T-helper 17 cell (primary cell): ENCODE measurements around the gene OSBPL1A. TPM values are rescaled to one million over a fixed set of nuclear protein-coding genes. Genes with fewer than 3 reads are reported as not detected.

ENCODE experiments used
- ATAC-seq: fragments of 150-1000 bp; cut with Tn5 transposase; 2 replicates; pipeline ENCODE4 v1.10.0; 2021; ENCODE audit warnings: mild to moderate bottlenecking, moderate library complexity
- DNase-seq, 3 donors: peaks; one replicate each; pipeline versions ENCODE4 v3.0.0 to v3.0.0-alpha.2; 2020 to 2021
- H3K9me3 ChIP-seq: one replicate; pipeline ENCODE4 v1.7.0; 2013; ENCODE audit warnings: low read length, mild to moderate bottlenecking; ENCODE audit not compliant: control insufficient read depth, poor library complexity, severe bottlenecking
- H3K27ac Mint-ChIP-seq: one replicate; pipeline ENCODE4 v1.8.0; 2022; ENCODE audit warnings: mild to moderate bottlenecking, moderate library complexity, mixed read lengths
- H3K27me3 Mint-ChIP-seq: one replicate; pipeline ENCODE4 v1.8.0; 2022; ENCODE audit warnings: mixed read lengths
- H3K36me3 Mint-ChIP-seq: one replicate; pipeline ENCODE4 v1.8.0; 2022; ENCODE audit warnings: low read depth, mixed read lengths
- H3K4me1 Mint-ChIP-seq: one replicate; pipeline ENCODE4 v1.8.0; 2022; ENCODE audit warnings: mild to moderate bottlenecking, mixed read lengths
- H3K4me3 Mint-ChIP-seq: one replicate; pipeline ENCODE4 v1.8.0; 2022; ENCODE audit warnings: mild to moderate bottlenecking, moderate library complexity, mixed read lengths
- total RNA-seq, 4 donors: library from RNA in 2 of 4; stranded (reverse) in 2 of 4; gene quantifications; one replicate each; pipeline ENCODE4 v1.2.3 and lab custom pipeline; 2022 to 2026

The OSBPL1A gene
- total RNA-seq, 2 donors from 2014 or later: 6.8 to 7.1 TPM

DNA sequence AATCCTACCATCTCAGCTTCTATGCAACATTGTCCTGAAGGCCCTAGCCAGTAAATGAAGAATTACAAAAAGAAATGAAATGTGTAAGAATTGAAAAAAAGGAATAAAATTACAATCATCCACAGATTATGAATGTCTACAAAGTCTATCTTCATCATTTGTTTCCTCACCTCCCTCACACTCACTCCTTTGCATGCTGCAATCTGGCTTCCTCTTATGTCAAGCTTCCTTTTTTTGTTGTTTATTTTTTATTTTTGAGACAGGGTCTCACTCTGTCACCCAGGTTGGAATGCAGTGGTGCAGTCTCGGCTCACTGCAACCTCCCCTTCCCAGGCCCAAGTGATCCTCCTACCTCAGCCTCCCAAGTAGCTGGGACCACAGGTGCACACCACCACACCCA, 129.7 kb downstream of the OSBPL1A start:
- DNase-seq (no peak), ATAC-seq (no peak)
- Mint-ChIP-seq H3K4me1 (peaks cover 8% of the 10 kb centered on the region), H3K36me3 (peaks cover 3% of the 10 kb centered on the region), H3K27ac (no peak overlapping the region), H3K4me3 (no peak overlapping the region), H3K27me3 (peaks cover 17% of the 10 kb centered on the region)
- H3K9me3 ChIP-seq: no peaks in the 10 kb centered on the region

DNA sequence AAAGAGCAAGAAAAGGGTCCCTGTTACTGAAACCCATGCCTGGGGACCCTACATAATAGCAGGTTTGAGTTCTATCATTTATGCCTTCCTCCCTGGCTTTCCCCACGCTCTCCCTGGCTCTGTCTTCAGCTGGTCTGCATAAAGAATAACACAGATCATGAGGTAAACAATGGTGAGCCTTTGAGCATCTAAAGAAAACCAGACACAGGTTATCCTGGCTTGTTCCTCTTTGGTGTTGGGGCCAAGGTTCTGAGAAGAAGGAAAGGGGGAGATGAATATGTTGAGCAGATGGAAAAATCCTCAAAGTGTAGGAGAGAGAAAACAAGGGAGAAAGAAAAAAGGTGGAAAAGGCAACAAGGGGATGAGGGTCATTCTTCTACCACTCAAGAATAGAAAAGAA, 131.5 kb downstream of the OSBPL1A start:
- Mint-ChIP-seq H3K4me1 (peaks cover 5% of the 10 kb centered on the region), H3K36me3 (peaks cover 3% of the 10 kb centered on the region), H3K4me3 (no peak overlapping the region), H3K27ac (no peak overlapping the region), H3K27me3 (peaks cover 7% of the 10 kb centered on the region)
- DNase-seq (no peak), ATAC-seq (no peak)
- no peaks in the 10 kb centered on the region for H3K9me3 ChIP-seq

DNA sequence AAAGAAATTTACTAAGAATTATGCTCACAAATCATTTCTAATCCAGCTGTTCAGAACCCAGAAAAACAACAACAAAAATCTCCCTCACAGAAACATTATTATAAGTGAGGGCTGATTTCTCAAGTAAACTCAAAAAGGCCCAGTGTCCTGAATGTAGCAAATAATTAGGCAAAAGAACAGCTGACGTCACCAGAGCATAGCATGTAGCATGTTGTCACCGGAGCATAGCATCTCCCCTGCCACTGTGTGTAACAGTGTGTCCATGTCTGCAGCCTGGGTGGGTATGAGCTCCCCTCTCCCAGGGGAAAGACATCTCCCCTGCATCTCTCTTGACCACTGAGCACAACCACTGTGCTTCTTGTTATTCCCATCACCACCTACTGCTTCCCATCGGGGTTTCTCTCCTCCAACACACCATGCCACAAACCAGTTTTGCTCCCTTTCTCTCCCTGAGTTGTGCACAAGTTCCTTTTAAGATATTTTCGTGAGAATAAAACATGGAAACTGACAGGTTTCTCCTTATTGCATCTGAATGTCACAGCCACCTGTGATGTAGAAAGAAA, 132.0 kb downstream of the OSBPL1A start:
- H3K9me3 ChIP-seq: no peaks in the 10 kb centered on the region
- no peak overlapping the region for H3K4me3 Mint-ChIP-seq
- peaks cover 3% of the 10 kb centered on the region for H3K36me3 Mint-ChIP-seq
- DNase-seq (no peak), ATAC-seq (no peak)
- H3K4me1 Mint-ChIP-seq: peaks cover 2% of the 10 kb centered on the region
- H3K27me3 Mint-ChIP-seq: peaks cover 2% of the 10 kb centered on the region
- H3K27ac Mint-ChIP-seq: no peak overlapping the region

DNA sequence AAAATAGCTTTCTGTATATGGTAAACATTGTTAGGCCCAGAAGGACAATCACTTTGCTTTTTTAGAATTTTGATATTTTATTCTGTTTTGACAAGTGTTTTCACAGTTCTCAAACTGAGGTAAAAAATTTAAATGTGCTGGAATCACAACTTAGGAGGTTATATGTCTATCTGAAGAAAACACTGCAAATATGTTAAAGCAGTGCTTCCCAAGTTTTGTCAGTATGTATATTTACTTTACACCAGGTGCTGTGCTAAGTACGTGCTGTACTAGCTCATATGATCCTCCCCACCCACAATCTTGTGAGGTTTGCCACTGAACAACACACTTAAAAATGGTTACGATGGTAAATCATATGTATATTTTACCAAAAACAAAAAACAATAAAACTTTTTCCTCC, 134.6 kb downstream of the OSBPL1A start:
- ATAC-seq: no peak
- H3K36me3 Mint-ChIP-seq: peaks cover 3% of the 10 kb centered on the region
- H3K27ac Mint-ChIP-seq: no peak overlapping the region
- no peak for DNase-seq
- peaks cover 2% of the 10 kb centered on the region for H3K4me1 Mint-ChIP-seq
- H3K27me3 Mint-ChIP-seq: no peaks in the 10 kb centered on the region
- H3K4me3 Mint-ChIP-seq: no peak overlapping the region
- no peaks in the 10 kb centered on the region for H3K9me3 ChIP-seq

DNA sequence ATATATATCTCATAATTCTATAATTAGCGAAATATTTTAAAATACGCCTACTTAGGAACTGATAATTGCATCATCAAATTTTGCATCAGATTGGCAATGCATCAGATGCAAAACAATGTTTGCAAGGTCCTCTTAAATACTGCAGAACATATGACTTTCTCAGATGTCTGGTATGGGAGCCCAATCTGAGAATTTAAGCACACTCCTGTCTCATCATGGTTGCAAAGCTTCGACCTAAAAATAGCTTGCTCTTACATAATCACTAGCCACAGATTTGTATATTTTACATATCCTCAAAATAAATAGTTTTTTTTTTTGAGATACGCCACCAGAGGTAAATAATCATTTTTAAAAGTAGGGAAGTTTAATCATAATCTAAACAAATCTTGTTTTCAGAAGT, 135.5 kb downstream of the OSBPL1A start:
- Mint-ChIP-seq H3K4me3 (no peak overlapping the region), H3K36me3 (peaks cover 3% of the 10 kb centered on the region), H3K27me3 (no peaks in the 10 kb centered on the region), H3K4me1 (peaks cover 2% of the 10 kb centered on the region), H3K27ac (no peak overlapping the region)
- no peak for DNase-seq
- no peaks in the 10 kb centered on the region for H3K9me3 ChIP-seq
- no peak for ATAC-seq

DNA sequence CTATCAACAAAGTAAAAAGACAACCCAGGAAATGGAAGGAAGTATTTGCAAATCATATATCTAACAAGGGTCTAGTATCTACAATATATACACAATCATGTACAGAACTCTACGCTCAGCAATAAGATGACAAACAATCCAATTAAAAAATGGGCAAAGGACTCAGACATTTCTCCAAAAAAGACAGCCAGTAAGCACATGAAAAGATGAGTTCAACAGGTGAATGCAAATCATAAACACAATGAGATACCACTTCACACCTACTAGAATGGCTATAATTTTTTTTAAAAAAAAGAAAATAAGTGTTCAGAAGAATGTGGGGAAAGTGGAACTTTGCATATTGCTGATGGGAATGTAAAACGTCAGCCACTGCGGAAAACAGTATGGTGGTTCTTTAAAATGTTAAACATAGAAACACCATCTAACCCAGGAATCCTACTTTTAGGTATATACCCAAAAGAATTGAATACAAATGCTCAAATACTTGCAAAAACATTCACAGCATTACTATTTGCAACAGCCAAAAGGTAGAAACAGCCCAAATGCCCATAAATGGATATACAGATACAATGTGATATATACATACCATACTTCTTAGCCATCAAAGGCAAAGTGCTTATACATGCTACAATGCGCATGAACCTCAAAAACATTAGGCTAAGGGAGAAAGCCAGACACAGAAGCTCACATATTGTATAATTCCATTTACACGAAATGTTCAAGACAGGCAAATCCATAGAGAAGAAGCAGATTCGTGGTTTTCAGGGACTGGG, 137.6 kb downstream of the OSBPL1A start:
- Mint-ChIP-seq H3K4me1 (peaks cover 2% of the 10 kb centered on the region), H3K4me3 (no peak overlapping the region), H3K36me3 (no peaks in the 10 kb centered on the region), H3K27ac (no peak overlapping the region), H3K27me3 (no peaks in the 10 kb centered on the region)
- no peaks in the 10 kb centered on the region for H3K9me3 ChIP-seq
- ATAC-seq (no peak), DNase-seq (no peak)

DNA sequence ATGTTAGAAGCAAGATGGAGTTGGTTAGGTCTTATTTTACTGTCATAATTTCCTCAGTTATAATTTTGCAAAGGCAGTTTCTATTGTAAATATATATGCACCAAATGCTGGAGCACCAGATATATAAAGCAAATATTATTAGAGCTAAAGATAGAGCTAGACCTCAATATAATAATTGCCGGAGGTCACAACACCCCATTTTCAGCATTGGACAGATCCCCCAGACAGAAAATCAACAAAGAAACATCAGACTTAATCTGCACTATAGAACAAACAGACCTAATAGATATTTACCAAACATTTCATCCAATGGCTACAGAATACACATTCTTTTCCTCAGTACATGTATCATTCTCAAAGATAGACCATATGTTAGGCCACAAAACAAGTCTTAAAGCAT, 143.6 kb downstream of the OSBPL1A start:
- Mint-ChIP-seq H3K36me3 (peaks cover 5% of the 10 kb centered on the region), H3K4me3 (no peak overlapping the region), H3K27ac (no peak overlapping the region), H3K27me3 (no peaks in the 10 kb centered on the region), H3K4me1 (no peaks in the 10 kb centered on the region)
- no peaks in the 10 kb centered on the region for H3K9me3 ChIP-seq
- DNase-seq (no peak), ATAC-seq (no peak)

DNA sequence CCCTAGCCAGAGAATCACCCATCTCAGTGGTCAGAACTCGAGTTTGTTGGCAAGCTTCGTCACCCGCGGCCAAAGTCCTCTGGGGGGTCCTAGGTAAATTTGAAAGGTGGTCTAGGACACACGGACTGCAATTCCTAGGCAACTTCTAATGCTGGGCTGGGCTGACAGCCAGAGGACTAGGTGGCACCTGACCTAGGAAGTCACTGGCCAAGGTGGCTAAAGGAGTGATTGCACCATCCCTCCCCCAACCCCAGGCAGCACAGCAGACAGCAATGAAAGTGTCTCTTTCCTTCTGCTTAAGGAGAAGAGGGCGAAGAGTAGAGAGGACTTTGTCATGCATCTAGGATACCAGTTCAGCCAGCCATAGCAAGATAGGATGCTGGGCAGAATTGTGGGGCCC, 147.9 kb downstream of the OSBPL1A start:
- Mint-ChIP-seq H3K27me3 (no peaks in the 10 kb centered on the region), H3K4me1 (no peaks in the 10 kb centered on the region), H3K27ac (no peak overlapping the region), H3K36me3 (peaks cover 9% of the 10 kb centered on the region), H3K4me3 (no peak overlapping the region)
- DNase-seq (no peak), ATAC-seq (no peak)
- H3K9me3 ChIP-seq: no peaks in the 10 kb centered on the region

DNA sequence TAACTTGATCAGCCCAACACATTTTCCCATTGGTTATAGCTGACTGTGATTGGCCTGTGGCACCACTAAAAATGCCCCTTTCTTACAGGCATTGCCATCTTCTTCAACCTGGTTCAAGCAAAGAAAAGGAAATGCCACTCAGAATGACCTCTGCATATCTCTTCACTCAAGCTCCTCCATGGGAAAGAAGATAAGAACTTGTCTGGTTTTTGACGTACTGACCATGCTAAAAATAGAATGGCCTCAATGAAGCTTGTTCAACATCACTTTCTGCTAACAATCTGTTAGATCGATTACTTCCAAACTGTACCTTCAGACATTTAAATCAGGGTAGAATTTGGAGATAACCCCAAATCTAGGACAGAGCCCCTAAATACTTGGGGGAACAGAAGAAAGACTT, 149.3 kb downstream of the OSBPL1A start:
- Mint-ChIP-seq H3K27me3 (no peaks in the 10 kb centered on the region), H3K4me1 (no peaks in the 10 kb centered on the region)
- no peak for ATAC-seq

DNA sequence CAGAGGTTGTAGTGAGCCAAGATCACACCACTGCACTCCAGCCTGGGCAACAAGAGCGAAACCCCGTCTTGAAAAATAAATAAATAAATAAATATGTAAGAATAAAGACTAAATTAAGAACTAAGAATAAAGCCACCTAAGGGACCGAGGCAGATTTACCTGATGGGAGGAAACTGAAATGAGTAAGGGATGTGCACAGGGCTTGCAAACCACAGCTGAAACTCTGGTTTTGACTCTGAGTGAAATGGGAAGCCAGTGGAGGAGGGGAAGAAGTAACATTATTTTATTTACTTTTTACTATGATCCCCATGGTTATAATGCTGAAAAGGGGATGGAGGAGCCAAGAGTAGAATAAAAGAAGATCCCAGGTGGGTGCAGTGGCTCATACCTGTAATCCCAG, 151.5 kb downstream of the OSBPL1A start:
- H3K4me1 Mint-ChIP-seq: no peaks in the 10 kb centered on the region
- H3K27me3 Mint-ChIP-seq: no peaks in the 10 kb centered on the region
- ATAC-seq: no peak

More for the DNA sequence above, 149.3 kb downstream of the OSBPL1A start:
- Mint-ChIP-seq H3K4me3 (no peak overlapping the region), H3K36me3 (peaks cover 9% of the 10 kb centered on the region), H3K27ac (no peak overlapping the region)
- H3K9me3 ChIP-seq: no peaks in the 10 kb centered on the region
- DNase-seq: no peak

DNA sequence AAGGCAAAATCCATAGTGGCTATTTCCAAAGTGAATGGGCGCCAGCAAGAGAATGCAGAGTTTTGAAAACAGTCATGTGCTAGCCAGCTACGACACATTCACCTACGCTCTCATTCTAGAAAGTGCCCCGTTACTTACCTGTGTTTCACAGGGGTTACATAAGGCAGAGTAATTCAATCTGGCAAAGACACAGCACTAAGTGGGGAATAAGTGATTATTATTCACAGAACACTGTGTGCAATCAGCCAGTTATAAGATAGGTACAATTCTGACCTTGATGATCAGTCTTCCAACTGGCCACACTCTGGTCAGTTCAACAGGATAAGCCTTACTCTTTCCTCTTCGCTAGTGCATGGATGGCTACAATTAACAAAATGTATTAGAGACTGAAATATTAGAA, 152.9 kb downstream of the OSBPL1A start:
- Mint-ChIP-seq H3K27me3 (no peaks in the 10 kb centered on the region), H3K4me3 (no peak overlapping the region), H3K36me3 (peaks cover 4% of the 10 kb centered on the region), H3K27ac (no peak overlapping the region), H3K4me1 (no peaks in the 10 kb centered on the region)
- H3K9me3 ChIP-seq: no peaks in the 10 kb centered on the region
- DNase-seq: no peak
- no peak for ATAC-seq

More for the DNA sequence above, 151.5 kb downstream of the OSBPL1A start:
- no peaks in the 10 kb centered on the region for H3K9me3 ChIP-seq
- DNase-seq: no peak
- H3K27ac Mint-ChIP-seq: no peak overlapping the region
- H3K36me3 Mint-ChIP-seq: peaks cover 5% of the 10 kb centered on the region
- no peak overlapping the region for H3K4me3 Mint-ChIP-seq

DNA sequence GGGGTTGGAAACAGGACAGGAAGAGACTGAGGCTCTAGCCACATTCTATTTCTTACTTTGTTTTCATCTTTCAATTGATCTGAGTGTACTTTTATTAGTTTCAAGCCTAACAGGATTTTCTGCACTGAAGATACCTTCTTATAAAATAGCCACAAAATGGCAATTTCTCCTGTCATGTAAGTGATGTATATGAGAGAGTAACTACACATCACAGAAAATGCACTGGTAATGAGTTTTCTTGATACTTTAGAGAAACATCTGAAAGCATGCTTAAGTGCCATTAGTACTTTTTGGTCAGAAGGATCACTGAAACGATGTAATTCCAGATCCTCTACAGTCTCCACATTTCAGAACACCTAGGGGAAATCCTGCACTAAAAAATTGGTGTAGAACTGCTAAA, 153.9 kb downstream of the OSBPL1A start:
- Mint-ChIP-seq H3K4me1 (no peaks in the 10 kb centered on the region), H3K4me3 (no peak overlapping the region), H3K27me3 (no peaks in the 10 kb centered on the region), H3K36me3 (peaks cover 4% of the 10 kb centered on the region), H3K27ac (no peak overlapping the region)
- H3K9me3 ChIP-seq: no peaks in the 10 kb centered on the region
- DNase-seq (no peak), ATAC-seq (no peak)

DNA sequence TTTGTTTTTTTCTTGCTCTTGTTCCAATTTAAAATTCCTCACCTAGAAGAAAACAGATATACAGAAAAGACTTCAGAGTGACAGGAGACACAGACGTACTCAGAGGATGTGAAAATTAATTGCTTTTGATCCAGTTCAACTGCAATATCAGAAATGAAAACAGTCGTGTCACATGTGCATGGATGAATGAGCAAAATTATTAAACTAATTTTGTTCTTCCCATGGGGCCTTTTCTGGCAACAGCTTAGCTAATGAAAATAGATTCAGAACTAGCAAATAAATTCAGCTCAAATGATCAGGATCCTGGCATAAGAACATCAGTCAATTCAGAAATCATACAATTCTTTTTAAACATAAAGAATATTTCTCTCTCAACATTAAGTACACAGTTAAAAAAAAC, 158.3 kb downstream of the OSBPL1A start:
- H3K4me3 Mint-ChIP-seq: no peak overlapping the region
- no peaks in the 10 kb centered on the region for H3K9me3 ChIP-seq
- H3K4me1 Mint-ChIP-seq: peaks cover 2% of the 10 kb centered on the region
- no peaks in the 10 kb centered on the region for H3K27me3 Mint-ChIP-seq
- ATAC-seq (no peak), DNase-seq (no peak)
- H3K36me3 Mint-ChIP-seq: peaks cover 11% of the 10 kb centered on the region
- H3K27ac Mint-ChIP-seq: no peak overlapping the region

DNA sequence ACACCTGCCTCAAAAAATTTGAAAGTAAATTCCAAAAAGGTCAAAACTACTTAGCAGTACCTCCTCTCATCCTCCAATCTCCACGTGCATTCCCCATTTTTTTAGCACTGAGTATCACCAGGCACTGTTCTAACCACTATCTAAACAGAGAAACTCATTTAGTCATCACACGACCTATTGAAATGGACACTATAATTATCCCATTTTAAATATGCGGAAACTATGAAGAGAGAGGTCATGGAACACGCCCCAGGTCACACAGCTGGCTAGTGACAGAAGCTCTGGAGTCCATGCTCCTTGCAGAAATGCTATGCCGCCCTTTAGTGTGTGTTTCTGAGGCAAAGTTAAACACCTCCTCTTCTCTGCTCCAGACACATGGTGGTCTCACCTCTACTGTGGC, 159.2 kb downstream of the OSBPL1A start:
- Mint-ChIP-seq H3K4me3 (no peak overlapping the region), H3K4me1 (peaks cover 2% of the 10 kb centered on the region), H3K27ac (no peak overlapping the region), H3K27me3 (peaks cover 5% of the 10 kb centered on the region), H3K36me3 (peaks cover 11% of the 10 kb centered on the region)
- H3K9me3 ChIP-seq: no peaks in the 10 kb centered on the region
- ATAC-seq: no peak
- DNase-seq: no peak
